LNCaP clone FGC (cell line): Measurements from ENCODE around the gene FUT6.

Experiments used
- DNase-seq: peaks from one replicate; pipeline ENCODE4 v3.0.0-alpha.2; 2011; ENCODE audit warnings: low read depth
- H3K4me3 ChIP-seq: 2 replicates; pipeline ENCODE4 v1.5.1; 2011; ENCODE audit warnings: mild to moderate bottlenecking, low read depth, low read length, control low read depth
- TF ChIP-seq, protein P1 (sequence below): IDR thresholded peaks from 2 replicates; pipeline ENCODE4 v1.5.1; 2012; ENCODE audit warnings: mild to moderate bottlenecking; ENCODE audit not compliant: control insufficient read depth, insufficient read depth; ENCODE audit errors: extremely low read depth

Gene FUT6

DNA sequence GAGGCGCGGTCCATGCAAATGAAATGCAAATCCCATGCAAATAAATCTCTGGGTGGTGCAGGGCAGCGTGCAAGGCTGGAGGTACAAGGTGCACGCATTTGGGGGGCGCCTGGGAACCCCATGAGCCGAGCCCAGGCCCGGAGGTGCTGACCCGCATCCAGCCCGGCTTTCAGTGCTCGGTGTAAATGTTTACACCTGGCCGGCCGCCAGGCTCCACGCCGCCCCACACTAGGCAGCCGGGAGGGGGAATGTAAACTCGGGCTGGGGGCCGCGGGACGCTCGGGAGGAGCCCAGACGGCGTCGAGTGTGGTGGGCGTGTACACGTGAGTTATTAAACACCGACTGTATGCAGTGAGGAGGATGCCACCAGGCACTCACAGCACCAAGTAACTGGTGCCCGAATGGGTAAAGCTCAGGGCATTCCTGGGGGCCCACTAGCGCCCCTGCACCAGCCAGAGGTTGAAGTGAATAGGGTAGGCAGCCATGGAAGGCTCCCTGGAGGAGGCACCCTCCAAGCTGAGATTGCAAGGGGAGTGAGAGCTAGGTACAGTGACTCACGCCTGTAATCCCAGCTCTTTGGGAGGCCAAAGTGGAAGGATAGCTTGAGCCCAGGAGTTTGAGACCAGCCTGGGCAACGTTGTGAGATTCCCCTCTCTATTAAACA is 17.2 kb downstream of the FUT6 start:
- DNase-seq: no peak
- TF ChIP-seq, protein P1, sequence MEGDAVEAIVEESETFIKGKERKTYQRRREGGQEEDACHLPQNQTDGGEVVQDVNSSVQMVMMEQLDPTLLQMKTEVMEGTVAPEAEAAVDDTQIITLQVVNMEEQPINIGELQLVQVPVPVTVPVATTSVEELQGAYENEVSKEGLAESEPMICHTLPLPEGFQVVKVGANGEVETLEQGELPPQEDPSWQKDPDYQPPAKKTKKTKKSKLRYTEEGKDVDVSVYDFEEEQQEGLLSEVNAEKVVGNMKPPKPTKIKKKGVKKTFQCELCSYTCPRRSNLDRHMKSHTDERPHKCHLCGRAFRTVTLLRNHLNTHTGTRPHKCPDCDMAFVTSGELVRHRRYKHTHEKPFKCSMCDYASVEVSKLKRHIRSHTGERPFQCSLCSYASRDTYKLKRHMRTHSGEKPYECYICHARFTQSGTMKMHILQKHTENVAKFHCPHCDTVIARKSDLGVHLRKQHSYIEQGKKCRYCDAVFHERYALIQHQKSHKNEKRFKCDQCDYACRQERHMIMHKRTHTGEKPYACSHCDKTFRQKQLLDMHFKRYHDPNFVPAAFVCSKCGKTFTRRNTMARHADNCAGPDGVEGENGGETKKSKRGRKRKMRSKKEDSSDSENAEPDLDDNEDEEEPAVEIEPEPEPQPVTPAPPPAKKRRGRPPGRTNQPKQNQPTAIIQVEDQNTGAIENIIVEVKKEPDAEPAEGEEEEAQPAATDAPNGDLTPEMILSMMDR: no peak
- H3K4me3 ChIP-seq: no peak overlapping the region

DNA sequence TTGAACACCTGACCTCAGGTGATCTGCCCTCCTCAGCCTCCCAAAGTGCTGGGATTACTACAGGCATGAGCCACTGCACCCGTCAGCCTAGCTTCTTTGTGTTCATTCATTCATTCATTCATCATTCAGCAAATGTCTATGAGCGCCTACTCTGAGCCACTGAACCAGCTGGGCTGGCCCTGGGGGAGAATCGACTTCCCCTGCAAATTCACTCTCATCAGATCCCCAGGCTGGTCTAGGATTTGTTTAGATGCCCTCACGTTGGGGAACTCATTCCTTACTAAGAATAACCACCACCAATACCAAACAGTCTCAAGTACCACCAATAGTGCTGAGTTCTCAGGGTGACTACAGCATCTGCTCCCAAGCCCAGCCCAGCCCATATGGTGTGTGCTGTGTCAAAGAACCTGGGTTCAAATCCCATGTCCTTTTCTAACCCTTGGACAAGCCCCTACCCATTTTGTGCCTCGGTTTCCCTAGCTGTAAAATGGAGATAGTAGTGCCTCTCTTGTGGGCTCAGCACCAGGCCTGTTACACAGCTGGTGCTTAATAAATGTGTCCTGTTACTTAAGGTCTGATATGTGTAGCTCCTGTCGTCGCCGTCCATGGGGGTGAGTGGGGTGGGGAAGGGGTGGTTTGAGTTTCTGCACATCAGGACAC is 17.9 kb downstream of the FUT6 start:
- TF ChIP-seq, protein P1: no peak
- DNase-seq: no peak
- H3K4me3 ChIP-seq: no peak overlapping the region

DNA sequence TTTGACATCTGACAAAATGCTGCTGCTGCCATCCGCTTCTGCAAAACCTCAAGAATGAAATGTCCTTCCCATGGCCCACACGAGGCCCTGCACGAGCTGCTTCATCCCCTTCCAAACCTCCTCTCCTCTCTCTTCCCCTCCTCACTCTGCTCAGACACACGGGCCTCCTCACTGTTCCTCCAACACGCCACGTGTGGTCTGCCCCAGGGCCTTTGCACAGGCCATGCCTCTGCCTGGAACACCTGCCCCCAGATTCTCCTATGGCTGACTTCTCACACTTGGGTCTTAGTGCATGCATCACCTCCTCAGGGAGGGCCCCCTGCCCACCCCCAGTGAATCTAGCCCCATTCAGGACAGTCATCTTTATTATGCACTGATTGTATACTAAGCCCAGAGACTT is 18.7 kb downstream of the FUT6 start:
- DNase-seq: no peak
- H3K4me3 ChIP-seq: no peak overlapping the region
- TF ChIP-seq, protein P1: no peak

DNA sequence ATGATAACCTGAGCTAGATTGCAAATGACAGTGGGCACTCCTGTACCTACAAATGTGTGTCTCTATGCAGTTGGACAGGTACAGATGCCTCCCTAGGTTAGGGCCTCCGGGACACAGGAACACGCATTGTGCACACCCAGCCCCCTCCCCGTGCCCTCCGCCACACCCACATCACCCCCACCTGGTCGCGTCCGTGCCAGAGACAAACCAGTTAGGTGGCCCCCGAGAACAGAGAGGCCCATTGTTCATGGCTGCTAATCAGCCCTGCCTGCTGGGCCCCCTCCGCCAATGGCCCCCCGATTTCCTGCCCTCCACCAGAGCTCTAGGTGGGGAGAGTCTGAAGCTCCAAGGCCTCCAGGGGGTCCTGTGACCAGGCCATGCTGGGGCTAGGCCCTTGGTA is 20.9 kb downstream of the FUT6 start:
- no peak for DNase-seq
- no peak overlapping the region for H3K4me3 ChIP-seq
- TF ChIP-seq, protein P1: no peak

DNA sequence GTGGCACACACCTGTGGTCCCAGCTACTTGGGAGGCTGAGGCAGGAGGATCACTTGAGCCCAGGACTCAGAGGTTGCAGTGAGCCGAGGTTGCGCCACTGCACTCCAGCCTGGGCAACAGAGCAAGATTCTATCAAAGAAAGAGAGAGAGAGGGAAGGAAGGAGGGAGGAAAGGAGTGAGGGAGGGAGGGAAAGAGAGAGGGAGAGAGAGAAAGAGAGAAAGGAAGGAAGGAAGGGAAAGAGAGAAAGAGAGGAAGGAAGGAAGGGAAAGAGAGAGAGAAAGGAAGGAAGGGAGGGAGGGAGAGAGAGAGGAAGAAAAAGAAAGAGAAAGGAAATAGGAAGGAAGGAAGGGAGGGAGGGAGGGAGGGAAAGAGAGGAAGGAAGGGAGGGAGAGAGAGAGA is 22.3 kb downstream of the FUT6 start:
- no peak overlapping the region for H3K4me3 ChIP-seq
- DNase-seq: no peak
- TF ChIP-seq, protein P1: no peak

DNA sequence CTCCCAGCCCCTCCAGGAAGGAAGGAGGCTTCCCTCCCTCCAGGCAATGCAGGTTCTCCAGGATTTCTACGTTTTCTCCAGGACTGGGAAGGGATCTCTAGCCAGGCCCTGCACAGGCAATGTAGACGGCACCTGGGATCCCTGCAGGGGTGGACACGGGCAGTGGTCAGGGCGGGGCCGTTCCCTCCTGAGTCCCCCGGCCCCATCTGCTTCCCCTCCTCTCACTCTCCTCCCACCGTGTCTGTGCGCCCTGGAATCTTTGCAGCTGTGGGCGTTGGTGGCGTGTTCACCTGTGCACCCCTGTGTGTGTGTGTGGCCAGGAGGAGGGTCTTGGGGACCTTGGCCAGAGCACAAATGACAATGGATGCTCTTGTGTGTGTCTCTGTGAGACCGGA is 24.7 kb downstream of the FUT6 start:
- no peak overlapping the region for H3K4me3 ChIP-seq
- no peak for DNase-seq
- TF ChIP-seq, protein P1: no peak
